HAP-1 (cell line): ENCODE measurements around the gene UGT1A3.
"Not testable (repeated sequence)": the region's sequence is repeated elsewhere in the genome, so short reads cannot be mapped to it uniquely, and the experiment has no call there.

Source experiments
- DNase-seq, 2 experiments: peaks; one replicate each; pipeline ENCODE4 v3.0.0-alpha.2; 2016 to 2020; ENCODE audit warnings: low spot score in 2 of 2
- H3K27me3 ChIP-seq: fragments of 250-450 bp; sonication (Bioruptor Pico); 2 replicates; pipeline ENCODE4 v1.5.1; 2020; ENCODE audit warnings: low read depth, mild to moderate bottlenecking, moderate library complexity
- H3K36me3 ChIP-seq: fragments of 250-450 bp; sonication (Bioruptor Pico); replicated peaks from 2 replicates; pipeline ENCODE4 v1.5.1; 2020; ENCODE audit warnings: mild to moderate bottlenecking
- H3K4me1 ChIP-seq: fragments of 250-450 bp; sonication (Bioruptor Pico); 2 replicates; pipeline ENCODE4 v1.5.1; 2020; ENCODE audit warnings: mild to moderate bottlenecking
- H3K4me3 ChIP-seq: fragments of 250-450 bp; sonication (Bioruptor Pico); 2 replicates; pipeline ENCODE4 v1.5.1; 2020; ENCODE audit warnings: mild to moderate bottlenecking, moderate library complexity
- H3K9me3 ChIP-seq: fragments of 250-450 bp; sonication (Bioruptor Pico); 2 replicates; pipeline ENCODE4 v1.5.1; 2020; ENCODE audit warnings: mild to moderate bottlenecking, moderate library complexity
- in situ Hi-C: fragments of 300-500 bp; cut with MboI; formaldehyde crosslinking; loops from 3 replicates; pipeline ENCODE4 v1.14.3; 2020; ENCODE audit warnings: low sequenced_read_pairs, inconsistent platforms, mixed read lengths

UGT1A3 gene

DNA sequence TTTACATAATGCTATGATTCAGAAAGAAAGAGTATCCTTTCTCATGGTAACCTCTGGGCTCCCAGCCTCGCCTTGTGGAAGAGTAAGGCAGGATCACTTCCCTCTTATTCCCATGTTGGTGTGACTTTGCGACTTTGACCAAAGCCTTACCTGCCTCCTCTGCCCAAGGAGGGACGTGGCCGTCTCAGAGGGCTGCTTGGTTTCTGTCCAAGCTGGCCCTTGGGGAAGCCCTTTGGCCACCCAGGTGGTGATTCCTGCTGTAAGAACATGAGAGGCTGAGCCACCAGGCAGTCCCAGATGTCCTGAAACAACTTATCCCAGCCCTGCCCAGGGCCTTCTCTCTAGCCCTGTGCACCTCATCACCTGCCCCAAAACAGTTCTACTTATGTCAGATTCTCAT, 30.1 kb upstream of the UGT1A3 start:
- Histone ChIP-seq H3K4me1 (peaks cover 36% of the 10 kb centered on the region), H3K36me3 (no peaks in the 10 kb centered on the region), H3K27me3 (no peaks in the 10 kb centered on the region), H3K9me3 (no peaks in the 10 kb centered on the region), H3K4me3 (no peak overlapping the region)
- in situ Hi-C loops: loop anchor here (10.0 kb wide), 1 partner anchor 134 kb away; the partner anchor contains the start of gene USP40
- DNase-seq: no peak

DNA sequence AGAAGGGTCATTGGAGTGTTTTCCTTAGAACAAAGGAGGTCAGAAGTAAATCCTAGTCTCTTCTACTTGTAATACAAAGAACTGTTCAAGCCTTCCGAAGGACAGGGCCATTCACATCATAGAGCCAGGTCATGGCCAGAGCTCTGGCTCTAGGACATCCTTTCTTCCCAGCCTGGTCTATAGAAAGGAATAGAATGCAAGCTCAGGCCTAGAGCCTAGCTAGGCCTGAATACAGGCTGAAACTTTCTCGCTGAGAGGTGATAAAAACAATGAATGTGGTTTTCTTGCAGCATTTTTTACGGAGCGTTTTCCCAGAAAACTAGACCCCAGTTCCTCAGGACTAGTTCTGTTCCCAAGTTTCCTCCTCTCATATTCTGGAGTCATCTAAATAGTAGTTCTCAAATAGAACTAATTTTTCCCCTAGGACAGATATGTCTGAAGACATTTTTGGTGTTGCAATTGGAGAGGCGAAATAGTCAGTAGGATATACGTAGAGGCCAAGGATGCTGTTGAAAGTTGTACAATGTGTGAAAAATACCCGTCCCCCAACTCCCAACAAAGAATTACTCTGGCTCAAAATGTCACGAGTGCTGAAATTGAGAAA, 29.3 kb upstream of the UGT1A3 start:
- Histone ChIP-seq H3K9me3 (no peaks in the 10 kb centered on the region), H3K27me3 (no peaks in the 10 kb centered on the region), H3K4me3 (no peak overlapping the region), H3K4me1 (peaks cover 35% of the 10 kb centered on the region), H3K36me3 (no peaks in the 10 kb centered on the region)
- DNase-seq: no peak
- in situ Hi-C loops: loop anchor here (10.0 kb wide), 1 partner anchor 135 kb away; the partner anchor contains the start of gene USP40

DNA sequence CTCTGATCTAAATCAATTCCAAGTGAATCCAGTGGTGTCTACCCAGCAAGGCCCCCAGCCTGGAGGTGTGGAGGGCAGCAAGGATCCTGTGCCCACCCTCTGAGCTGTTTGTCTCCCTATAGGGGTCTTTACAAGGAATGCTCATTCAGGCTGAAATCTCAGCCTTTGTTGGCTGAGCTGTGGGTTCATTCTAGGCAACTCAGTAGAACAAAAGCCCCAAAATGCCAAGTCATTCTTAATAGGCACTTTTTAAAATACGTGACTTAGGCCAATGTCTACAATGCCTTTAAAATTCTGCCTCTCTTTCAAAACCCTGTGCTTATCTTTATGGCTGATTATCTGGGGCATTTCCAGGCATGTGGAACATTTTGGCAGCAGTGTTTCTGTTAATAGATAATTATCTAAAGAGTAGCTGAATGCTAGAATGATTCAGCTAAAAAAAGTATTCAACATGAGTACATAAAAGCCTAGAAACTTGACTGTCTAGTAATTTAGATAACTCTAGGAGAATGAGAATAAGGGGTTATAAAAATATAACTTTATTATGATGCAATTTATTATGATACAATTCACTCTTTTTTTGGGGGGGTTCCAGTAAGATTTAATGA, 28.7 kb upstream of the UGT1A3 start:
- Histone ChIP-seq H3K27me3 (no peaks in the 10 kb centered on the region), H3K36me3 (no peaks in the 10 kb centered on the region), H3K4me3 (no peak overlapping the region), H3K4me1 (peaks cover 33% of the 10 kb centered on the region), H3K9me3 (no peaks in the 10 kb centered on the region)
- DNase-seq: peak; percentile 73 to 95
- in situ Hi-C loops: no loop called here

DNA sequence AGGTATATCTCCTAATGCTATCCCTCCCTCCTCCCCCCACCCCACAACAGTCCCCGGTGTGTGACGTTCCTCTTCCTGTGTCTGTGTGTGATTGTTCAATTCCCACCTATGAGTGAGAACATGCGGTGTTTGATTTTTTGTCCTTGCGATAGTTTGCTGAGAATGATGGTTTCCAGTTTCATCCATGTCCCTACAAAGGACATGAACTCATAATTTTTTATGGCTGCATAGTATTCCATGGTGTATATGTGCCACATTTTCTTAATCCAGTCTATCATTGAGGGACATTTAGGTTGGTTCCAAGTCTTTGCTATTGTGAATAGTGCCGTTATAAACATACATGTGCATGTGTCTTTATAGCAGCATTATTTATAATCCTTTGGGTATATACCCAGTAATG, 28.0 kb upstream of the UGT1A3 start:
- in situ Hi-C loops, H3K4me3 ChIP-seq, H3K27me3 ChIP-seq, DNase-seq, H3K9me3 ChIP-seq, H3K36me3 ChIP-seq: not testable (repeated sequence)
- H3K4me1 ChIP-seq: peaks cover 33% of the 10 kb centered on the region

DNA sequence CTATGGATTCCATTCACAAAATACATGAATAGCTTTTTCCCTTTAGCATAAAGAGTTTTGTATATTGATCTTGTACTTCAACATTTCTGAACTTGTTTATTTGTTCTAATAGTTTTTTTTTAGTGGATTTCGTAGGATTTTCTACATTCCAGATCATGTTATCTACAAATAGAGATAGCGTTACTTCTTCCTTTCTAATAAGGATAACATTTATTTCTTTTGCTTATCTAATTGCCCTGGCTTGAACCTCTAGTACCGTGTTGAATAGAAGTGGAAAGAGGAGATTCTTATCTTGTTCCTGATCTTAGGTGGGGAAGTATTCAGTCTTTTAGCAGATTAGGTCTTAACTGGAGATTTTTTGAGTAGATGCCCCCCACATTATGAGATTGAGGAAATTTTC, 26.6 kb upstream of the UGT1A3 start:
- no peak overlapping the region for H3K4me3 ChIP-seq
- no peaks in the 10 kb centered on the region for H3K27me3 ChIP-seq
- H3K36me3 ChIP-seq: no peaks in the 10 kb centered on the region
- no peak for DNase-seq
- H3K9me3 ChIP-seq: no peaks in the 10 kb centered on the region
- peaks cover 33% of the 10 kb centered on the region for H3K4me1 ChIP-seq
- in situ Hi-C loops: no loop called here

DNA sequence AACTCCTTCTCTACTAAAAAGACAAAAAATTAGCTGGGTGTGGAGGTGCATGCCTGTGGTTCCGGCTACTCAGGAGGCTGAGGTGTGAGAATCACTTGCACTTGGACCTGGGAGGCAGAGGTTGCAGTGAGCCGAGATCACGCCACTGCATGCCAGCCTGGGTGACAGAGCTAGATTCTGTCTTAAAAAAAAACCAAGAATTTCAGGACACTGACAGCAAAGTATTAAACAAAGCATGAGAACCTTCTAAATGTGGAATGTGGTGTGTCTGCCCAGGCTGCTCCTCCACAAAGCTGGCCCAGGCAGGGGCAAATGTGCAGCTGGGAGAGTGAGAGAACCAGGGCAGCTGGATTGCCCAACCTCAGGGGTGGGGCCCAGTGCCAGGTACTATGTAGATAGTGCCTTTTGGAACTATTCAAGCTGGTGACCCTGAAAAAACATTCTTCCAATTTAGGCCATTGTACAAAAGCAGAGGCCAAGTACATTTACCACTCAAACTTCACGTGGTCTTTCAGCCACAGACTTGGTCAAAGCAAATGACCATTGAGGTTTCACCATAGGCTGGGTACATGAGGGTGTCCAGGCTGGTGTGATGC, 22.8 kb upstream of the UGT1A3 start:
- in situ Hi-C loops: no loop called here

DNA sequence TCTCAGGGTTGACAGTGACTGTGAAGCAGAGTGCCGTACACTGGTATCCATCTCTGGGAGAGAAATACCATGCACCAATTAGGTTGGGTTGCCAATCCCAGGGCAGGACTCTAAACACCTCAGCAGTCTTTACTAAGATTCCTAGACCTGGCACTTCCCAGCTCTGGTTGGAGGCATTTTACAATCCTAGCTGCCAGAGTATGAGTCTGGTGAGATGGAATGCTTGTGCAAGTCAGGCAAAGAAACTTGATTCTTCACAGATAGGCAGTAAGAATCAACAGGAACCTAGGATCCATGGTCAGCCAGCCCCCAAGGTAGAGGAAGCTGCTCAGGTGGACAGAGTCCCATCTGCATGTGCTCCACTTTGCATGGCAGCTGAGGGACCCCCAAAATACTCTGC, 22.1 kb upstream of the UGT1A3 start:
- no peak overlapping the region for H3K4me3 ChIP-seq
- no peaks in the 10 kb centered on the region for H3K27me3 ChIP-seq
- H3K36me3 ChIP-seq: no peaks in the 10 kb centered on the region
- no peak for DNase-seq
- H3K9me3 ChIP-seq: no peaks in the 10 kb centered on the region
- in situ Hi-C loops: no loop called here
- peaks cover 30% of the 10 kb centered on the region for H3K4me1 ChIP-seq

More for the DNA sequence above, 22.8 kb upstream of the UGT1A3 start:
- DNase-seq: no peak
- no peaks in the 10 kb centered on the region for H3K9me3 ChIP-seq
- H3K4me1 ChIP-seq: peaks cover 25% of the 10 kb centered on the region
- no peaks in the 10 kb centered on the region for H3K36me3 ChIP-seq
- no peak overlapping the region for H3K4me3 ChIP-seq
- H3K27me3 ChIP-seq: no peaks in the 10 kb centered on the region

DNA sequence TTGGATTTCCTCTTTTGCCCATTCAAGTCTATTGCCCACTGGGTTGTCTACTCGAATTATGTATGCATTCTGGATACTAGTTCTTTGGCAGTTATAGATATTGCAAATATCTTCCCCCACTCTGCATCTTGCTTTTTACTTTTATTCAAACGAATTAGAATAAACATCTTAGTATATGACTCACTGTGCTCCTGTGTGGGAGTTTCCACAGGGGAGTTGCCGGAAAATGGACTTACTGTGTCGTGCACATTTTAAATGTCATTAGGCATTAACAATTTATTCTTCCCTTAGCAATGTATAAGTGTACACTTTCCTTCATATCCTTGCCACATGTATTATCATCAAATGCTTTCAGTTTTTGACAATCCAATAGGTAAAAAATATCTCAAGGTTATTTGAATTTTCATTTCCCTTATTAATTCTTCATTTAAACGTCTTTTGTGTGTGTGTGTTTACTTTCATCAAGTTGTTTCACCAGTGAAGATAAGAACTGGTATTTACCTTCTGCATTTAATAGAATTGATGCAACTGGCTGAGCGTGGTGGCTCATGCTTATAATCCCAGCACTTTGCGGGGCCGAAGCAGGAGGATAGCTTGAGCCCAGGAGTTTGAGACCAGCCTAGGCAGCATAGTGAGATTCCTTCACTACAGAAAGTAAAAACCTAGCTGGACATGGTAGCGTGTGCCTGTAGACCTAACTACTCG, 20.8 kb upstream of the UGT1A3 start:
- in situ Hi-C loops: no loop called here
- Histone ChIP-seq H3K9me3 (no peaks in the 10 kb centered on the region), H3K36me3 (no peaks in the 10 kb centered on the region), H3K4me3 (no peak overlapping the region), H3K4me1 (peaks cover 23% of the 10 kb centered on the region), H3K27me3 (no peaks in the 10 kb centered on the region)
- no peak for DNase-seq

DNA sequence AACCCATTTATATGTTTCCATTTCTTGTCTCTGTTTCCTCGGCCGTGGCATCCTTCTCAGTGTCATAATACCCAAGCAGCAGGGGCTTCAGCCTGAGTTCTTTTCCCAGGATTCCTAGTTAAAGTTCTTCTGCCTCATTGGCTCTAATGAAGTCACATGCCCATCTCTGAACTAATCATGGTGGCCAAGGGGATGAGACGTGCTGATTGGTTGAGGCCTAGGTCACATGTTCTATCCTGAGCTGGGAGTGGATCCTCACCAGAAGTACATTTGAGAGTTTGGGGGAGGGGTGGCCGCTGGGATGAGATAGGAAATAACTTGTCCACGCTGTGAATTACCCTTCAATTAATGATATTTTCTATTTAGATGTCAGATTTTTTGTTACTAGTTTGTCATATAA, 19.9 kb upstream of the UGT1A3 start:
- no peak for DNase-seq
- Histone ChIP-seq H3K27me3 (no peaks in the 10 kb centered on the region), H3K36me3 (no peaks in the 10 kb centered on the region), H3K4me3 (no peak overlapping the region), H3K4me1 (peaks cover 23% of the 10 kb centered on the region), H3K9me3 (no peaks in the 10 kb centered on the region)
- in situ Hi-C loops: no loop called here

DNA sequence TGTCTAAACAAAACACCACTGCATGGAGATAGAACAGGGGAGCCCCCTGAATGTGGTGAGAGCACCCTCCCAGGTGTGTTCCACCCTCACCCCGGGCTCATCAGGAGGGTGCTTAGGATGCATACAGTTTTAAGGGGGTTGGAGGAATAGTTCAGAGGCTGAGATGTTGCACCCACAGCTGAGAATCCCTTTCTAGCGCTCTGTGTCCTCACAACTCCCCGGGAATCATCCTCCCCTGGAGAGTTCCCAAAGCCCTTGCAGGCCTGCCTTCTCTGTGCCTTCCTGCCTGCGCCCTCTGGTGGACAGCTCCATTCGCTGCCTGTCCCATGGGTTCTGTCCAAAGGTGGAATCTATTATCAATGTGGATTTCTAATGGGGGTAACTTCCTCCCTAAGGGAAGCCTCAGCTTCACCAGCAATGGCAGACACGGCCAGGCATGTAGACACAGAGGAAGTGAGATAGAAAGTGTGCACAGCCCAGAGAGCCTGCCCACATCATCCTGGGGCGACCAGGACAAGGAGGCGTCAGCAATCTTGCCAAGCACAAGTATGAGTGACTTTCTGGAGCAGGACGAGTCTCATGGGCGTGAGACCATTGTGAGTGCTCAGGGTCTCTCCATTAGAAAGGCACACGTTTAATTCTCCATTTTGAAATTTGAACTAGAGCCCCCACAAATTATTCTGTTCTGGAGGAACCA, 17.4 kb upstream of the UGT1A3 start:
- Histone ChIP-seq H3K36me3 (no peaks in the 10 kb centered on the region), H3K4me3 (no peak overlapping the region), H3K27me3 (no peaks in the 10 kb centered on the region), H3K4me1 (peaks cover 23% of the 10 kb centered on the region), H3K9me3 (no peaks in the 10 kb centered on the region)
- in situ Hi-C loops: loop anchor here (10.0 kb wide), 1 partner anchor 227 kb away; no protein-coding TSS in a partner anchor
- DNase-seq: peak; percentile 87 to 96

DNA sequence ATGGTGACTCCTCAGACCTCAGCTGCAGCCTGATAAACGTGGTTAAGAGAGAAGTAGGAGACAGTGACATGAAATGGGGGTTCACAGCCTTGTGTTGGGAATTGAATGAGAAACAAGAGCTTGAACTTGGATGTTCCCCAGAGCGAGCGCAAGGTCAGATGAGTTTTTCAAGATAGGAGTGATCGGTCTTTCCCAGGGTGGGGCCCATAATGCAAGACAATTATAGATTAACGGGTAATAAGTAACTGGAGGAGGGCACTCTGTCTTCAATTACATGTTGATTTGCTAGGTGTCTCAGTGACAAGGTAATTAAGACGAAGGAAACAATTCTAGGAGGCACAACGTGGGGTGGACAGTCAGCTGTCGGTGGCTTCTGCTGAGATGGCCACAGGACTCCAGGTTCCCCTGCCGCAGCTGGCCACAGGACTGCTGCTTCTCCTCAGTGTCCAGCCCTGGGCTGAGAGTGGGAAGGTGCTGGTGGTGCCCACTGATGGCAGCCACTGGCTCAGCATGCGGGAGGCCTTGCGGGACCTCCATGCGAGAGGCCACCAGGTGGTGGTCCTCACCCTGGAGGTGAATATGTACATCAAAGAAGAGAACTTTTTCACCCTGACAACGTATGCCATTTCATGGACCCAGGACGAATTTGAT, 16.1 kb upstream of the UGT1A3 start, which contains the start of gene UGT1A5:
UGT1A5 (plus strand) TSS at position 297 of the 651 bp plus-strand sequence; CDS start at position 382, 85 bp downstream.
- H3K36me3 ChIP-seq: no peaks in the 10 kb centered on the region
- no peaks in the 10 kb centered on the region for H3K9me3 ChIP-seq
- H3K27me3 ChIP-seq: no peaks in the 10 kb centered on the region
- no peak within 1 kb of the TSS for H3K4me3 ChIP-seq
- H3K4me1 ChIP-seq: peaks cover 23% of the 10 kb centered on the region
- no peak for DNase-seq
- in situ Hi-C loops: loop anchor here (10.0 kb wide), 1 partner anchor 228 kb away; no protein-coding TSS in a partner anchor

DNA sequence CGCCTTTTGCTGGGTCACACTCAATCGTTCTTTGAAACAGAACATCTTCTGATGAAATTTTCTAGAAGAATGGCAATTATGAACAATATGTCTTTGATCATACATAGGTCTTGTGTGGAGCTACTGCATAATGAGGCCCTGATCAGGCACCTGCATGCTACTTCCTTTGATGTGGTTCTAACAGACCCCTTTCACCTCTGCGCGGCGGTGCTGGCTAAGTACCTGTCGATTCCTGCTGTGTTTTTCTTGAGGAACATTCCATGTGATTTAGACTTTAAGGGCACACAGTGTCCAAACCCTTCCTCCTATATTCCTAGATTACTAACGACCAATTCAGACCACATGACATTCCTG, 15.6 kb upstream of the UGT1A3 start:
- no peaks in the 10 kb centered on the region for H3K27me3 ChIP-seq
- H3K4me3 ChIP-seq: no peak overlapping the region
- no peaks in the 10 kb centered on the region for H3K36me3 ChIP-seq
- peaks cover 20% of the 10 kb centered on the region for H3K4me1 ChIP-seq
- no peak for DNase-seq
- in situ Hi-C loops: loop anchor here (10.0 kb wide), 1 partner anchor 228 kb away; no protein-coding TSS in a partner anchor
- H3K9me3 ChIP-seq: no peaks in the 10 kb centered on the region

DNA sequence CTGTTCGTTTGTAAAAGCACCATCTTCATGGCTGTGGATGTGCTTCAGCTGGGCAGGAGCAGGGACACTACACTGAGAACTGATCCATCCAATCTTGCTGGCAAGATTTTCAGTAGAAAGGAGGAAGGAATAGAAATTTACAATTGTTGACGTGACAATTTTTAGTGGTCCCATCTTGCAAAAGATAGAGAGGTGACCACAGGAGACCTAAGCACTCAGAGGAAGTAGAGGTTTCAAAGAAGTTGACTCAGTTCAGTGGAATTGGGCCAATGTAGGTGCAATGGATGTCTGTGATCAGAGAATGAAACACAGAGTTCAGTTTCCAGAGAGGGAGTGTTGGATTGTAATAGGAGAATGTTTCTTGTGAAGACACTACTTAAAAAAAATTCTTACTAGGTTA, 14.7 kb upstream of the UGT1A3 start:
- Histone ChIP-seq H3K27me3 (no peaks in the 10 kb centered on the region), H3K36me3 (no peaks in the 10 kb centered on the region), H3K4me3 (no peak overlapping the region), H3K9me3 (no peaks in the 10 kb centered on the region), H3K4me1 (peaks cover 17% of the 10 kb centered on the region)
- in situ Hi-C loops: loop anchor here (10.0 kb wide), 1 partner anchor 229 kb away; no protein-coding TSS in a partner anchor
- DNase-seq: no peak
